IPS-20b (cell line): ENCODE data around the gene ARHGEF18.

Experiments
- H3K27ac ChIP-seq: one replicate; pipeline ENCODE4 v1.5.1; 2013; ENCODE audit warnings: low read length
- H3K27me3 ChIP-seq: 2 replicates; pipeline ENCODE4 v1.6.1; 2013; ENCODE audit warnings: mild to moderate bottlenecking, low read length, inconsistent platforms; ENCODE audit not compliant: insufficient read depth
- H3K36me3 ChIP-seq: 2 replicates; pipeline ENCODE4 v1.6.1; 2013; ENCODE audit warnings: low read depth, mild to moderate bottlenecking, inconsistent platforms, low read length, moderate library complexity; ENCODE audit not compliant: insufficient read depth
- H3K4me1 ChIP-seq: 2 replicates; pipeline ENCODE4 v1.6.1; 2013; ENCODE audit warnings: mild to moderate bottlenecking, control low read depth, inconsistent platforms, low read length, moderate library complexity; ENCODE audit not compliant: insufficient read depth
- H3K4me3 ChIP-seq: 2 replicates; pipeline ENCODE4 v1.5.1; 2013; ENCODE audit warnings: mild to moderate bottlenecking, low read length, inconsistent platforms
- H3K9ac ChIP-seq: 2 replicates; pipeline ENCODE4 v1.6.1; 2013; ENCODE audit warnings: low read depth, mild to moderate bottlenecking, inconsistent platforms, low read length, moderate library complexity
- H3K9me3 ChIP-seq: 2 replicates; pipeline ENCODE4 v1.6.1; 2013; ENCODE audit warnings: mild to moderate bottlenecking, low read depth, low read length, inconsistent platforms; ENCODE audit not compliant: insufficient read depth

ARHGEF18 gene

GRCh38 chr19:7393459-7393858 lies 44.7 kb downstream of the ARHGEF18 start:
- H3K4me3 ChIP-seq: no peak overlapping the region
- H3K4me1 ChIP-seq: 0 out of 2 replicates have a peak, but pooled peaks cover 3% of the 10 kb centered on the region
- no peaks in the 10 kb centered on the region for H3K27me3 ChIP-seq
- no peaks in the 10 kb centered on the region for H3K36me3 ChIP-seq
- H3K27ac ChIP-seq: no peak overlapping the region
- H3K9me3 ChIP-seq: no peaks in the 10 kb centered on the region
- no peak overlapping the region for H3K9ac ChIP-seq

DNA sequence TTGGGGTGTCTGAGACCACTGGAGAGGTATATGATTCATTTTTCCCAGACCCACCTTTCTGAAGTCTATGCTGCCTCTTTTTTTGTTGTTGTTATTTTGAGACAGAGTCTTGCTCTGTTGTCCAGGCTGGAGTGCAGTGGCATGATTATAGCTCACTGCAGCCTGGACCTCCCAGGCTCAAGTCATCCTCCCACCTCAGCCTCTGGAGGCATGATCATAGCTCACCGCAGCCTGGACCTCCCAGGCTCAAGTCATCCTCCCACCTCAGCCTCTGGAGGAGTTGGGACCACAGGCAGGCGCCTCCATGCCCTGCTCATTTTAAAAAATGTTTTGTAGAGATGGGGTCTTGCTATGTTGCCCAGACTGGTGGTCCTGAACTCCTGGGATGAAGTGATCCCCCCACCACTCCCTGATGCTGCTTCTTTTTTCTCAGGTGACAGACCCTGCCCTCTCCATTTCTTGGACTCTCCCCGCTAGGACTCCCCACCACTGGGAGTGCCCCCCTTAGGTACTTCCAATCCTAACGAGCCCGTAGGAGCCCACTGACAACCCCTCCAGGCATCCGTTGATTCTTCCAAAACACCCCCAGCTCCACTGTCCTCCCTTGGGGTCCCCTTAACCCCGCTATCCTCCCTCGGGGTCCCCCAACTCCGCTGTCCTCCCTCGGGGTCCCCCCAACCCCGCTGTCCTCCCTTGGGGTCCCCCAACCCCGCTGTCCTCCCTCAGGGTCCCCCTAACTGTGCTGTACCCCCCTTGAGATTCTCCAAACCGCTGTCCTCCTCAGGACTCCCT lies 45.4 kb downstream of the ARHGEF18 start:
- Histone ChIP-seq H3K9me3 (no peaks in the 10 kb centered on the region), H3K27ac (no peak overlapping the region), H3K4me3 (peak overlapping the region; percentile 95), H3K27me3 (no peaks in the 10 kb centered on the region), H3K9ac (peak overlapping the region; percentile 63; the same call in 1 of the 2 replicates), H3K36me3 (no peaks in the 10 kb centered on the region), H3K4me1 (peaks cover 9% of the 10 kb centered on the region)

DNA sequence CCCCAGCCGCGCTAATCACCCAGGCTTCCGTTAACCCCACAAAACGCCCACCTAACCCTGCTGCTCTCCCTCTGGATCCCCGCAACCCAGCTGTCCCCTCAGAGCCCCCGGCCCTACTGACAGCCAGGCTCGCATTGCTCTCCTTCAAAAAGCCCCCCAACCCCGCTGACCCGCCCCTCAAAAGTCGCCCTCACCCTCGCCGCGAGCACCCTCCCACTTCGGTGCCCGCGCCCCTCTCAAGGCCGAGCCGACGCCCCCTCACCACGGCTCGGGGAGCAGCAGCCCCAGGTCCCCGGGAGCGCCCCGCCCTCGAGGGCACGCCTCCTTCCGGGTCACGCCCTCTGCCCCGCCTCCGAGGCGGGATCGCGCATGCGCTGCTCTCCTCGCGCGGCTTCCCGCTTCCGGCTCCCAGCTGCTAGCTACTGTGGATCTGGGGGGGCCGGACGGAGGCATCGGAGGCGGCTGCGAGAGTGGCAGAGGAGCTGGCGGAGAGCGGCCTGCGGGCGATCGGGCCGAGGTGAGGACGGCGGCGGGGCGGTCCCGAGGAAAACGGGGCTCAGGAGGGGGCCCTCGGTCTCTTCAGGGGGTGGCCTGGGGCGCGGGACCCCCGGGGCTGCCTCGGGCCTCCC lies 46.1 kb downstream of the ARHGEF18 start:
- Histone ChIP-seq H3K4me3 (peak overlapping the region; percentile 95), H3K4me1 (peaks cover 11% of the 10 kb centered on the region), H3K9me3 (no peaks in the 10 kb centered on the region), H3K36me3 (no peaks in the 10 kb centered on the region), H3K27ac (peak overlapping the region; percentile 42), H3K27me3 (no peaks in the 10 kb centered on the region), H3K9ac (peak overlapping the region; percentile 89; the same call in 1 of the 2 replicates)

DNA sequence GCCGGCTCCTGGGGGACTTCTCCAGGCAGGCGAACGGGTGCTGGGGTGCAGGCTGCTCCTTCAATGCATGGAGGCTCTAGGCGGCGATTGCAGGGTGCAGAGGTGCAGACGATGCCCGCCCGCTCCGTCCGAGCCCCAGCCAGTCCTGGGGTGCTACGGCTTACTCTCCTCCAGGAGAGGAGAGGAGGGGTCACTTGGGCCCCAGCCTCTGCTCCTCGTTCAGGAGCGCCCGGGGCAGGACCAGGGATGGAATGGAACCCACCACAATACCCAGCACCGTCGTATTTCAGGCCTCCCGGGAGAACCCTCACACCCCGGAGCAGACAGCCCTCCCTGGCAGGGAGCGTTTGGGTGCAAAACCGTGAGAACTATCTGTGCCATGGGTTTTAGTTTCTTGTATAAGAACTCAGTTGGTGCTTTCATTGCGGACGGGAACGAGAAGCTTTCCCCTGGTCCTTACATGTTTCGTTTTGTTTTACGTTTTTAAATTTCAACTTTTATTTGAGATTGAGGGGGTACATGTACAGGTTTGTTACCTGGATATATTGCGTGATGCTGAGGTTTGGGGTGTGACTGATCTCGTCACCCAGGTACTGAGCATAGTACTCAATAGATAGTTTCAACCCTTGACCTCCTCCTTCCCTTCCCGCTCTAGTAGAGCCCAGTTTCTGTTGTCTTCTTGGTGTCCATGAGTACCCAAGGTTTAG lies 46.8 kb downstream of the ARHGEF18 start:
- H3K27ac ChIP-seq: peak overlapping the region; percentile 42
- H3K4me3 ChIP-seq: peak overlapping the region; percentile 95
- H3K9me3 ChIP-seq: no peaks in the 10 kb centered on the region
- no peaks in the 10 kb centered on the region for H3K27me3 ChIP-seq
- H3K4me1 ChIP-seq: peaks cover 11% of the 10 kb centered on the region
- no peaks in the 10 kb centered on the region for H3K36me3 ChIP-seq
- H3K9ac ChIP-seq: peak overlapping the region; percentile 89; the same call in 1 of the 2 replicates

GRCh38 chr19:7397687-7398086 lies 49.0 kb downstream of the ARHGEF18 start:
- Histone ChIP-seq H3K27ac (no peak overlapping the region), H3K4me3 (no peak overlapping the region), H3K27me3 (no peaks in the 10 kb centered on the region), H3K36me3 (no peaks in the 10 kb centered on the region), H3K9me3 (no peaks in the 10 kb centered on the region), H3K4me1 (peaks cover 11% of the 10 kb centered on the region), H3K9ac (no peak overlapping the region)
